COLO829 (cell line): Measurements from ENCODE around the gene VAMP5.
A peak's percentile ranks its signal among the peaks of the same experiment; 100 is the strongest.
"Not testable (repeated sequence)": the region's sequence is repeated elsewhere in the genome, so short reads cannot be mapped to it uniquely, and the experiment has no call there.

Experiments
- DNase-seq: peaks from one replicate; pipeline ENCODE4 v3.0.0; 2012; ENCODE audit warnings: low spot score

The VAMP5 gene, protein sequence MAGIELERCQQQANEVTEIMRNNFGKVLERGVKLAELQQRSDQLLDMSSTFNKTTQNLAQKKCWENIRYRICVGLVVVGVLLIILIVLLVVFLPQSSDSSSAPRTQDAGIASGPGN

DNA sequence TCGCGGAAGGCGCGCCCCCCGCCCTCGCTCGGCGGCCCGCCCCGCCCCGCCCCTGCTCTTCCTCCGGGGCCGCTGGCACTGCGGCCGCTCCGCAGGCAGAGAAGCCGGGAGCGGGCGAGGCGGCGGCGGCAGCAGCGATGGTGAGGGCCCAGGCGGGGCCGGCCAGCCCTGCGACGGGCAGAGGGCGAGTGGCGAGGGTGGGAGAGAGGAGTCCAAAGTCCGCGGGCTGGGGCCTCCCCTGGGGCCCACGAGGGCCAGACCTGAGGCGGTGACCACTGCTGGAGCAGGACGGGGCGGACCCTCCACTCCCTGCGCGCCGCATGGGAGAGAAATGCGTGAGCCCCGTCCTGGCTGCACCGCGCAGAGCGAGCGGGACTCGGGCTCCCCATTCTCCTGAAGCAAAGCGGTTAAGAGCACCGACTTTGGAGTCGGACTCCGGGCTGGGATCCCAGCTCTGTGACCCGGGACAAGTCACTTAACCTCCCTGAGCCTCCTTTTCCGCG lies at the start of gene VAMP5:
Gene VAMP5 (plus strand): TSS at position 78 of the 503 bp plus-strand sequence. CDS start 60 bp downstream, at position 138.
- no peak for DNase-seq

DNA sequence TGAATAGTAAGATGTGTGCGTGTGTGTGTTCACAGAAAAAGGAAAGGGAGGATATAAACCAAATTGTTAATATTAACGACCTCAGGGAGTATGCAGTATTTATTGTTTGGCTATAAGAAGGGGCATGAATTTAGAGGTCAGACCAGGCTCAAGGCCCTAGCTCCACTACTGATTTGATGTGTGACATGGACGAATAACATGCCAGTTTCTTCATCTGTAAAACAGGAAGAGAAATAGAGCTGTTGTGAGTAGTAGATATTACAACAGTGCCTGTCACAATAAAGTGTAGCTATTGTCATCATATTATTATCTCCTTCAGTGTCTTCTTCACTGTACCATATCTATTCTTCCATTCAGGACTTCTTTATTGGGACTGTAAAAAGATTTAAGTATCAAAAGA lies 49.4 kb upstream of the VAMP5 start:
- no peak for DNase-seq

DNA sequence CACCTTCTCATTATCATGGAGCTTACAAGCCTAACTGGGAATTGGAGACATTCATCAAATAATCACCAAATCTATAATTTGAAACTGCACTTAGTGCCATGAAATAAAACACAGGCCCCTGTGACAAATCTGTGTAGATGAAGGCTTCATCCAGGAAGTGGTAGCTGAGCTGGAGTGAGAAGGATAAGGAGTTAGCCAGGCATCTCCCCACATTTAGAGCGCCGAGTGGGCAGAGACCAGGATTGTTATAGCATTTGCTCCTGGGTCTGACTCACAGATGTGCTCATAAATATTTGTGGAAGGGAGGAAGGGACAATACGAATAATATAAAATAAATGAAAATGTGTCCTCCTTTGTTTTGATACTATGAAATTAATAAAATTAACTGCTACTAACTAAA lies 47.8 kb upstream of the VAMP5 start:
- no peak for DNase-seq

DNA sequence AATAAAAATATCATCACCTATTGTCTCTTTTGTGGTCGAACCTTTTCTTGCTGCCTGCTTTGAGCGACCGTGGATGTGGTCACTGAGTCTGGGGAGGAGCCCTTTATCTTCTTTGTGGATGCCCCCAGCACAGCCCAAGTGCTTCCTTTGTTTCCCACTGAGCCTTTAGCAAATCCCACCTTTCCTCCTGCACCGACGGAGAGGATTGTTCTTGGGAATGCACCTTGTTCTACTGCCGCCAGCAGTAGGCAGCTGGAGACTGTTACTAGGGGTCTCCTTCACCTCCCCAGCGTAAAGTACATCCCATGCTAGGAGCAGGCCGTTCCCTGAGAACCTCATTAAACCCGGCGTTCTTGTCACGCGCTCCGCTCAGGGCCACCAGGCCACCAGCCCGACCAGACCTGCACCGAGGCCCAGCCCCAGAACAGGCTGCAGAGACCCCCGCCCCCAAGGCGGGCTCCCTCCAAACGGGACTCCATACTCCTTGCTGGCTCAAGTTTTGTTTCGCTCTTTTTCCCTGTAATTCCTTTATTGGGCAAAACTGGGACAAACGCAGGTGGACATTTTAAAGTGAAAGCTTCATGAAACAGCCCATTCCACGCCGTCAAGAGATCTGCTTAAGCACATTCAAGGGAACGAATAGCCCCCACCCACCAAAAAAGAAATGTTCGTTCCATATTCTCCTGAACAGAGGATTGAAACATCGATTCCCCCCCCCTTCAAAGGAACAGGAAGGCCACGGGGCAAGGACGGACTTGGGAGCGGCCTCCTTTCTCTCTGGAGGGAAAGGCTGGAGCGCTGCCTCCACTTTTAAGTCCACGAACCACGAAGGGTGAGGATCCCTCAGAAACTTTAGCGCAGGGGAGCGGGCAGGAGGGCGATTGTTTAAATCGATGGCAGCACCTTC lies 46.4 kb upstream of the VAMP5 start:
- no peak for DNase-seq

DNA sequence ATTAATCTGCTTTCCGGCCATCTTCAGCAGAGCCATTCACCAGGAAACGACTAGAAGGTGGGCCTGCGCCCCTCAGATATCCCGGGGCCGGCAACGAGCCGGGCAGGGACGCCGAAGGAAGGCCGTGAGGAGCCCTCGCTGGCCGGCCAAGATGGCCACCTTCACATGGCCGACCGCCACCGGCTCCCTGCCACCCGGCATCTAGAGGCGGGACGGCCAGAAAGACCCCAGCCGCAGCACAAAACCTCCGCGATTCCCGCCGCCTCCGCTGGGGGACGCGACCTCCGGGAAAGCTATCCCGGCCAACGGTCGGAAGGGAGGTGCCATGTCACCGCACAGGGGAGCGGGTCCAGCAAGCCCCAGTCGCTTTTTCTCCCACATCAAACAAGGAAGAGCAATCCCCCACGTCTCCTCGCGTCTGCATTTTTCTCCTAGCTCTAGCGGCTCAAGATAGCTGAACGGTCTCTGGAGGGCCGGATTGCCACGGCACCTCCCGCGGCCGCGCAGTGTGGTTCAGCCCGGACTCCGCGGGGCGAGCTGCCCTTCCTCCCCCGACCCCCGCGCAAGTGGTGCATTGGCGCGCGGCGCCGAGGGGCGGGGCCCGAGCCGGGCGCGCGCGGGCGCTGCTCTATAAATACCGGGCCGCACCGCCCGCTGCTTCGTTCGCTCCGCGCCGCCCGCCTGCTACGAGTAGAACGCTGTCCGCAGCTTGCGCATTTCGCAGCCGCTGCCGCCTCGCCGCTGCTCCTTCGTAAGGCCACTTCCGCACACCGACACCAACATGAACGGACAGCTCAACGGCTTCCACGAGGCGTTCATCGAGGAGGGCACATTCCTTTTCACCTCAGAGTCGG lies 45.5 kb upstream of the VAMP5 start, which contains the start of gene MAT2A:
Gene MAT2A (plus strand): TSS at position 662 of the 854 bp plus-strand sequence. CDS start 120 bp downstream, at position 782.
- DNase-seq: peak; percentile 77

DNA sequence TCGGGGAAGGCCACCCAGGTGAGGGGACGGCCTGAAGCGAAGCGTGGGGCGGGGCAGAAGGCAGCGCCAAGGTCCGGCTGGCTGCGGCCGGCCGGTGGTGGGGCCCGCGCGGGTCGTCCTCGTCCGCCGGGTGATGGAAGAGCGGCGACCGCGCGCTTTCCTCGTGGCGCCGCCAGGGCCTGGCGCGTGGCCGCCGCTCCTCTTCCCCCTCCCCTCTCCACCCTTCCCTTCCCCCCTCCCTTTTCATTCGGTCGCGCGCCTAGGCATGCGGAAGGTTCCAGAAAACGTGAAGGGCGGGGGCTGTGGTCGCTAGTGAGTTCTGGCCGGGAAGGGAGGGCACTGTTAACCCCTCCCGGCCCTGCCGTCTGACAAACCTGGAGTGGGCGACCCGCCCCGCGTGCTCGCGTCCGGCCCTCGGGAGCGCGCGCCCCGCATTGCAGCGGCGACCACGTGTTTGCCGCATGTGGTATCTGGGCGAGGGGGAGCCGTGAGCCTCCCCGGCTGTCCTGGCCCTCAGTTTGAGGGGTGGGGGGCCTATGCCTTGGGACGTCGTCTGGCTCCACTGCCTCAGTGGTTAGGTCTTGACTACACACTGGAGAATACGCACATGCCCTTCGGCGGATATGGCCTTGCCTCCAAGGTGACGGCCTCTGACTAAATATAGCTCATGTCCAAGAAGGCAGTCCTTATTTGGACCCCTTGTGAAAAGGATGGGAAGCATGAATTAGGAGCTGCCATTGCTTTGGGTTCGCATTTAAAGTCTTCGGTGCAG lies 44.7 kb upstream of the VAMP5 start:
- DNase-seq: no peak

DNA sequence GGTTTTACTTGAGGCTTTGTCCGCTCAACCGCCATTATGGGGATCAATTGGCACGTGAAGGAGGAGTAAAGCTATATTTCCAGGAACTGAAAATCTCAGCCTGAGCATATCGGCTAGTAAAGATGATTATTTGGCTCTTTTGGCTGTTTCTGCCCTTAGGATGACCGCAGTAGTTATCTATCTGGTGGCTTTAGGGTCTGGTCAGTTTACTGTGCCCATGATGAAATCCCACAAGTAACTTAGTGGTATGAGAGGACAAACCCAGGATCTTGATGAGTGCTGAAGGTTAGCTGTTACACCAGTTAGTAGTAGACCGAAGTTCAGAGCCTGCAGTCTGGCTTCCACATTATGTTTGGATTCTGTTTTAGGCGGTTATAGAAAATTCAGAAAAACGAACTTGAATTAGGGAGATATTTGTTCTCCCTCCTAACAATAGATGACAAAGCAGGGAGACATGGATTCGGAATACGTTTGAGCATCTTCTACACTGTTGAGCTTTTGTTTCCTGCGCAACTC lies 44.0 kb upstream of the VAMP5 start:
- no peak for DNase-seq

DNA sequence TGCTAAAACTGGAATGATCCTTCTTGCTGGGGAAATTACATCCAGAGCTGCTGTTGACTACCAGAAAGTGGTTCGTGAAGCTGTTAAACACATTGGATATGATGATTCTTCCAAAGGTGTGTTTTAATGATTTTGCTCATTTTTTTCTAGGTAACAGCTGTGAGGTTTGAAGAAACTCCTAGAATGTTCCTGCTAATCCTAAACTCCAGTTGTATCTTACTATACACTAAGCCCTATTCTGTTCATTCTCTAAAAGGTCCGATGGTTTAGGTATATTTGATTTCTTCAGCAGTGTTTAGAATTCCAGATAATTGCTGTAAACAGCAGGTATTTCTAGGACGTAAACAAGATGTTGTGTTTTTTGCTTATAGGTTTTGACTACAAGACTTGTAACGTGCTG lies 43.0 kb upstream of the VAMP5 start:
- DNase-seq: no peak

DNA sequence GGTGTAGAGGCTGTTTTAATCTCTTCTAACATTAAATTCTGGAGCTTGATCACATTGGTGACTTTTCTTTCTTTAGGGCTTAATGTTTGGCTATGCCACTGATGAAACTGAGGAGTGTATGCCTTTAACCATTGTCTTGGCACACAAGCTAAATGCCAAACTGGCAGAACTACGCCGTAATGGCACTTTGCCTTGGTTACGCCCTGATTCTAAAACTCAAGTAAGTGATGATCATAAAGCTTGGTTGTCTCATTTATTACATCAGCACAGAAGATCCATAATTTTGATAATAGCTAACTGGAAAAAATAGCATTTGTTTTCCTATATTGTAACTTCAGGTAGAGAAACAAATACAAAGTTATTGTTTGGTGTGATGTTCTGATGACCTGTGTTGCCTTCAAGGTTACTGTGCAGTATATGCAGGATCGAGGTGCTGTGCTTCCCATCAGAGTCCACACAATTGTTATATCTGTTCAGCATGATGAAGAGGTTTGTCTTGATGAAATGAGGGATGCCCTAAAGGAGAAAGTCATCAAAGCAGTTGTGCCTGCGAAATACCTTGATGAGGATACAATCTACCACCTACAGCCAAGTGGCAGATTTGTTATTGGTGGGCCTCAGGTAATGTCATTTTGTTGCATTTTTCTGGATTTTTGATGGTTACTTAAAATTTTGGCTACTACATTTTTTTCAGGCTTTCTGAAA lies 42.3 kb upstream of the VAMP5 start:
- DNase-seq: no peak

DNA sequence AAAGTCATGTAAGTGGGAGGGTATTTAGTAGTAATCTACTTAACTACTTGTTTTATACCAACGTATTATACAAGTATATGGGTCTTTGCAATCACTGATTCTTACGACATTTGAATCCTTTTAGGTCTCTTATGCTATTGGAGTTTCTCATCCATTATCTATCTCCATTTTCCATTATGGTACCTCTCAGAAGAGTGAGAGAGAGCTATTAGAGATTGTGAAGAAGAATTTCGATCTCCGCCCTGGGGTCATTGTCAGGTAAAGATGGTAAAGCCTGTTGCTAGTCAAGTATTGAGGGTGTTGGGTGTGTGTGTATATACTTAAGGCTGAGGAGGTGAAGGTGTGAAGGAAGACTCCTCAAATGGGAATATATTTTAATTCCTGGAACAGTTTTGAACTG lies 41.5 kb upstream of the VAMP5 start:
- DNase-seq: no peak

DNA sequence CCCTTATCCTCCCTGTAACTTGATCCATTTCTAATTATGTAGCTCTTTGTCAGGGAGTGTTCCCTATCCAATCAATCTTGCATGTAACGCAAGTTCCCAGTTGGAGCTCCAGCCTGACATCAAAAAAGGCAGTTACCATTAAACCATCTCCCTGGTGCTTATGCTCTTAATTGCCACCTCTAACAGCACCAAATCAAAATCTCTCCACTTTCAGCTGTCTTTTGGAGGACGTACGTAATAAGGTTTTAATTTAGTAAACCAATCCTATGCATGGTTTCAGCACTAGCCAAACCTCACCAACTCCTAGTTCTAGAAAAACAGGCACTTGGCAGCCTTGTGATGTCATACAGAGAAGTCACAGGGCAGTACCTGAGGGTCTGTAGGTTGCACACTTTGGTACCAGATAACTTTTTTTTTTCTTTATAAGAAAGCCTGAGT lies 40.0 kb upstream of the VAMP5 start:
- not testable (repeated sequence) for DNase-seq

DNA sequence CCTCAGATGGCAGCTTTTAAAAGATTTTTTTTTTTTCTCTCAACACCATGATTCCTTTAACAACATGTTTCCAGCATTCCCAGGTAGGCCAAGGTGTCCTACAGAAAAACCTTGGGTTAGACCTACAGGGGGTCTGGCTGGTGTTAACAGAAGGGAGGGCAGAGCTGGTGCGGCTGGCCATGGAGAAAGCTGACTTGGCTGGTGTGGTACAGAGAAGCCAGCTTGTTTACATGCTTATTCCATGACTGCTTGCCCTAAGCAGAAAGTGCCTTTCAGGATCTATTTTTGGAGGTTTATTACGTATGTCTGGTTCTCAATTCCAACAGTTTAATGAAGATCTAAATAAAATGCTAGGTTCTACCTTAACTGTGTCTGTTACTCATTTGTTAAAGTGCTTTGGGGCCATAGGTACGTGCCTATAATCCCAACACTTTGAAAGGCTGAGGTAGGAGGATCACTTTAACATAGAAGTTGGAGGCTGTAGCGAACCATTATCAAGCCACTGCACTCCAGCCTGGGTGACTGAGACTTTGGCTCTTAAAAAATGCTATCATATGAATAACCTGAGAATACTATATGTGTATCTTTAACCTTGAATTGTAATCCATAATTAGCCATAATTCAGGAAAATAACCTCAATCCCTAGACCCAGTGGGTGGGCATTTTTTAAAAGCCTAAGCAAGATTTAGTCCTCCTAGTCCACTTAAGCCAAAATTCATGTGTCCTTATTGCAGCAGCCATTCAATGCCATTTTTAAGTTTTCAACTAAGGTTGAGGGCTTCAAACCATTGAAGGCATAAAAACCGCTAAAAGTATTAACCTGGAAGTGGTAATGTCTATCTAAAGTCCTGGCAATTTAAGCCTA lies 39.1 kb upstream of the VAMP5 start:
- DNase-seq: not testable (repeated sequence)

DNA sequence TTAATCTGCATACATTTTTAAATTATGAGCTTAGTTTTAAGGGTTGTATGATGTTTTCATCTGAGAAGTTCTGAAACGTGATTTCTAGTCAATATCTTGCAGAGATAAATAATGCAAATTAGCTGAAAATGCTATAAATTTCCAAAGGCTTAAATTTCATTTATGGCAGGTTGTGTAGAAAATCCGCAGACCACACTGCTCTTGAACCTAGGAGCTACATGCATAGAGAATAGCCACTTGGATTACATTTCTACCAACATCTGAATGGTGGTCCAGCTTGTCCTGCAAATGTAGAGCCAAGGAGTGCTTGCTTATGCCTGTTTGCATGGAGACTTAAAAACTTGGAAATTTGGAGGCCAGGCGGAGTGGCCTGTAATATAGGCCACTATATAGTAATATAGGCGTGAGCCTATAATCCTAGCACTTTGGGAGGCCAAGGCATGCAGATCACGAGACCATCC lies 38.4 kb upstream of the VAMP5 start:
- DNase-seq: no peak

DNA sequence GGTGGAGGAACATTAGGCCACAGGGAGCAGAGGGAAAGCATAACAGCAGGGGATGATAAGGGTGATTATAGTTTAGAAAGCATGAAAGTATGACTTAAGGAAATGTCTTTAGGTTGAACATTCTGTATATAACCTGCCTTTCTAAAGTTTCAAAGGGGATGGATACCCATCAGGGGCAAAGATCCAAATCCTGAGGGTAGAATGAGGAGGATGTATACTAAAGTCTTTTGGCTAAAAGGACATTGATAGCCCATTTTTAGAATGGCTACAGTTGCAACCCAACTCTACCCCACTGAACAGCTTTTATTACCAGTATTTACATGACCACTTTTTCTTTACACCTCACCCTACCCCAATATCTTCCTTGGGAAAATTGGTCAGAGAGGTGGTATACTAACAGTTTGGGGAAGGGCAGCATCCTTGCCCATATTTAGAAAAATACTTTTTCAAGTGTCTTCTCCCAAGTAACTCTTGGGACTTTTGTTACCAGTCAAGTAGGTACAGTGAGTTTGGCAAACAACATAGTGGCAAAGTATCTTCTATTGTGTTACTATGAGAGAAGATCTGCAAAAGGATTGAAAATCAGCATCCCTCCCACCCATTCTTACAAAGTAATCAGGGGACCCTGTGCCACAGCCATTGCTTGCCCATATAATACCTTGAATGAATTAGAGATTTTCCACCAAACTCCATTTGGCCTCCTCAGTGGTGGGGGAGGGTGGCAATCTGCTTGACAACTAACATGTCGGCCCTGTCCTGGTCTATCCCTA lies 37.0 kb upstream of the VAMP5 start:
- no peak for DNase-seq

DNA sequence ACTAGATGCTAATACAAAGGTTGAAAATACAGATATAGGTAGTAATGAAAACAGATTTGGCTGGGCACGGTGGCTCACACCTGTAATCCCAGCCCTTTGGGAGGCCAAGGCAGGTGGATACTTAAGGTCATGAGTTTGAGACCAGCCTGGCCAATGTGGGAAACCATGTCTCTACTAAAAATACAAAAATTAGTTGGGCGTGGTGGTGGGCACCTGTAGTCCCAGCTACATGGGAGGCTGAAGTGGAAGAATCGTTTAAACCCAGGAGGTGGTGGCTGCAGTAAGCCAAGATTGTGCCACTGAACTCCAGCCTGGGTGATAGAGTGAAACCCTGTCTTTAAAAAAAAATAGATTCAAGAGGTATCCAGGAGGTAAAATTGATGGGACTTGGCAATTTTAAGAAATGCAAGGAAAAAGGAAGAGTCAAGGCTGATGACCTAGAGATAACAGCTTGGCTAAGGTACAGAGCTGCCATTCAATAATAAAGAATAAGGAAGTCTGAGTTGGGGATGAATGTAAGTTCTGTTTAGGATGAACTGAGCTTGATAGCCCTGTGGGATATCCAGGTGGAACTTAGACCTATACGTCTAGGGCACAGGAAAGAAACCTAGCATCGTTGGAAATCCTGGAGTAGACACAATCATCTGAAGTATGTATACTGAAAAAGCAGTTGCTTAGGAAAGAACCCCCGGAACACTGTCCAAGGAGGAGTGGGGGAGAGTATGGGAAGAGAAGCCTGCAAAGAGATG lies 36.2 kb upstream of the VAMP5 start:
- no peak for DNase-seq

DNA sequence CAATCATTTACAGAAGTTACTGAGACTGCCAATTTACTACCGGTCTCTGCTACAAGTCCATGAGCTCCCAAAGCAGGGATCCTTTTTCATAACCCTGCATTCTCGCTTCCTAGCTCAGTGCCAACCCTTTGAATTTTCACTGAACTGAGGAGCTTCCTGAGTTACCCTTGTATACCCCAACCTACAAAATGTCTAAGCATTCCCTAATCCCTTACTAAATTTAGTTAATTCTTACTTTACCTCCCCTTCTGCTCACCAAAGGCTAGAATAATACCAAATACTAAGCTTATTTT lies 35.7 kb upstream of the VAMP5 start:
- DNase-seq: no peak

DNA sequence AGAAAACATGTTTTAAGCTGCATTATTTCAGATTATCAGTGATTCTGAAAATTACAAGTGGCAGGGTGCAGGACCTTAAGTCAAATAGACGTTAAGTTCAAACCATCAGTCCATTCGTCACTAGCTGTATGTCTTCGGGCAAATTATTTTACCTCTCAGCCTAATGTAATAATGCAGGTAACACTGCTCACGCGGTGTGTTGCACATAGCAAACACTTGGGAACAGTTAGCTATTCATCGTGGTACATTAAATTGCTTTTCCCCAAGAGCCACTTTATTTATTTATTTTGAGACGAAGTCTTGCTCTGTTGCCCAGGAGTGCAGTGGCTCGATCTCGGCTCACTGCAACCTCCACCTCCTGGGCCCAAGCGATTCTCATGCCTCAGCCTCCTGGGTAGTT lies 35.1 kb upstream of the VAMP5 start:
- no peak for DNase-seq

DNA sequence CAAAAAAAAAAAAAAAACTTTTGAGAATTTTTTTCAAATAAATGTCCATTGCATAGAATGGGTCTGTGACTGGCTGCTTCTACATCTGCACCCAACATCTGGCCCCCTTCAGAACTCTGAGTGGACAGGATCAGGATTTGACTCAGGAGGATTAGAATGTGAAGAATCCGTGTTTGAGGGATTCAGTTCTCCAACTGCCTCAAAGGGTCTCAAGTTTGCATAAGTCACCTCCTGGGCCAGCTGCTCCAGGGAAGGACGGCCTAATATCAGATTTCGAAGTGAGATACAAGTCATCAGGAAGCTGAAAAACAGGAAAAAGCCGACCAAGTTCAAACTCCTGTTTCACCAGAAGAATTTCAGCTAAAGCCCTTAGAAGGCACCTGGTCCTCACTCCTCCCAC lies 34.4 kb upstream of the VAMP5 start:
- no peak for DNase-seq
